ENCODE results near the gene EYA2.

EYA2 gene

DNA sequence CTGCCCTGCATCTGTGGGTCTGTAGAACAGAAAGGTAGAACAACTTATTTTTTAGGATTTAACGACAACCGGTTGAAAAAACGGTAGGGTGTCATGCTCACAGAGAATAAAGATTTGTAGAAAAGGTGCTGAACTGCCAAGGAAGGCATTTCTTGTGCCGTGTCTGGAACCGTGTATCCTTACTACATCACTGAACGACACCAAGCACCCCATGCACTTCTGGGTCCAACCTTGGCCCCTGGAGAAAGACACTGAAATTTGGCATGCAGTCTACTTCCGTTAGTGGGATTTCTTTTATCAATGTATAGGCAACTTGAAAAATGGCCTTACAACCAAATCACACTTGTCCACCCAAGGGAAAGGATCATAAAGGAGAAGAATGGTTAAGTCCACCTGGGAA lies 316.4 kb downstream of the EYA2 start:
- no peak for DNase-seq

DNA sequence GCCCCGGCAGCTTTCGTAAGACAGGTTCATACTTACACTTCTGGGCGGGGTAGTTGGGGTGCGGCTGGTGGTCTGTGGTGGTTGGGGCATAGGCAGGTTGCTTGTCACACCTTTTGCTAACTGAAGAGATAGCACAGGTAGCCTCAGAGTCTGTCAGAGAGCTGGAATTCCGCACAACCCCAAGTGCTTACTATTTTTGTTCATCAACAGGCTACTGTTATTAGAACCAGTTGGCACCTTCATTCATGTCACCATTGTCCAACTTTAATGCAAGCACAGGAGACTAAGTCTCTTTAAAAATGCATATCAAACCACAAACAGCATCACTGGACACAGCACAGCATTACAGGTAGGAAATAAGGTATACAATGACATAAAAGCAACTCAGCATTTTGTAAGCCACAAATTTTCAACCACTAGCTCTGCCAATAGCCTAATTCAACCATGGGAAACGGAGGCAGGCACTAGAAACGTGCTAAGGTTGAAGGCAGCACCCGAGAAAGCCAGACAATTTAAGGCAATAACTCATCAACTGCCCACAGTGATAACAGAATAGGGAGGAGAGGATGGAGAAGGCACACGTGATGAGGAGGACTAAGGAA lies 318.1 kb downstream of the EYA2 start:
- no peak for DNase-seq

DNA sequence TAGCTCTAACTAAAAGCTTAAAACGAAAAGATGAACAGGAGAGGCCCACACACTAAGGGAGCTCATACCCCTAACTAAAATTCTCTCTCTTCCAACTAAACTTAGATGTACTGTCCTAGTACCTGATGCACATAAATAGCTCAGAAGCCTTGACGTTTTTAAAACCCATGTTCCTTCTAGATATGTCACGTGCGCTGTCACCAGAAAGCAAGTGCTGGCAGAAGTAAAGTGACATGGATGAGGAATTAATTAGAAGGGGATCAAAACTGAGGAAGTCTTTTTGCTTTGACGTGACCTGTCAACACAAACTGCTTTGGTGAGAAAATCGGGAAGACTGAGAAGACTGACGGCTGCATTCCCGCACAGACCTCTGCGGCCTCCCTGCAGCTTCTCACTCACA lies 319.3 kb downstream of the EYA2 start:
- DNase-seq, result no peak

DNA sequence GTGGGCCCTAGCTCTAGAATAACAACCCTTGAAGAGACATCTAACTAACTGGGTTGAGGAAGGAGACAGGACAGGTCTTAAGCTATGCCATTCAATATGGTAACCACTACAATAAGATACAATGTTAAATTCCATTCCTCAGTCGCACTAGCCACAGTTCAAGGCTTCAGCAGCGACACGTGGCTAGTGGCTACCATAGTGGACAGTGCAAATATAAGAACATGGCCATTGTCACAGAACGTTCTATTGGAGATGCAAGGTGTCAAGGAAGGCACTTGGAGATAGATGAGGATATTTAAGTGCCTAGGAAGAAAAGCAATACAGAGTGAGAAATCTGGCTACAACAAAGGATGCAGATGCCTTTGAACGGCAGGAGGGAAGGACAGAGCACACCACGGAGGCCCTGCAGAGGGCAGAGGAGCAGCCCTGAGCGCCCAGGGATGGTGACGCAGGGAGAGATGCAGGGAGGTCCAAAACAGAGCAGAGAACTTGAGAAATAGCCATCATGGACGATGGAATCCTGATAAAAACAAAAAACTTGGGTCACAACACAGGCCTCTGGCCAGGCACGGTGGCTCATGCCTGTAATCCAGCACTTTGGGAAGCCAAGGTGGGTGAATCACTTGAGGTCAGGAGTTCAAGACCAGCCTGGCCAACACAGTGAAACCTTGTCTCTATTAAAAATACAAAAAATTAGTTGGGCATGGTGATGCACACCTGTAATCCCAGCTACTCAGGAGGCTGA lies 321.2 kb downstream of the EYA2 start:
- DNase-seq, result no peak

DNA sequence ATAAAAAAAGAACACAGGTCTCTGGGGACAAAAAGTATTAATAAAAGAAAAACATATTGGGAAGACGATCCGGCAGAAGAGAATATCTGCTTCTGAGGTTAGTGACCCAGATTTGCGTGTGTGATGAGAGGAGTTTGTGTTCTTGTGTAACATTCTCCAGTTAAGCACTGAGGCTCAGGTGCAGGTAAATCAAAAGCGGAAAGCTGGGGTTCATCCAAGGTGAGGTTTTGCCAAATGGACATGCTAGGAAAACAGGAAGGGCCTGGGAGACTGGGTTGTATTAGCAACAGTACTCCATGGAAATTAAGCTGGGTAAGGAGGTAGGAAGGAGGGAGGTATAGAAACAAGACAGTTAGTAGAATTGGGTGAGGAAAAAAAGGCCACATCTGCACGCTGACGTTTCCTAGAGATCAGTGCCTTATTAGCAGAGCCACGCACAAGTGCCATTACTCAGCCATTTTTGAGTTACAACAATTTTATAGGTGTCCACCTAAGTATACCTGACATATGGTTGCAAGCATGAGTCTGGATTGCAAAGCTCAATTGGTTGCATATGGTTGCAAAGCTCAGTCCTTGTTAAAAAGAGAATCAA lies 322.3 kb downstream of the EYA2 start:
- DNase-seq, result no peak

DNA sequence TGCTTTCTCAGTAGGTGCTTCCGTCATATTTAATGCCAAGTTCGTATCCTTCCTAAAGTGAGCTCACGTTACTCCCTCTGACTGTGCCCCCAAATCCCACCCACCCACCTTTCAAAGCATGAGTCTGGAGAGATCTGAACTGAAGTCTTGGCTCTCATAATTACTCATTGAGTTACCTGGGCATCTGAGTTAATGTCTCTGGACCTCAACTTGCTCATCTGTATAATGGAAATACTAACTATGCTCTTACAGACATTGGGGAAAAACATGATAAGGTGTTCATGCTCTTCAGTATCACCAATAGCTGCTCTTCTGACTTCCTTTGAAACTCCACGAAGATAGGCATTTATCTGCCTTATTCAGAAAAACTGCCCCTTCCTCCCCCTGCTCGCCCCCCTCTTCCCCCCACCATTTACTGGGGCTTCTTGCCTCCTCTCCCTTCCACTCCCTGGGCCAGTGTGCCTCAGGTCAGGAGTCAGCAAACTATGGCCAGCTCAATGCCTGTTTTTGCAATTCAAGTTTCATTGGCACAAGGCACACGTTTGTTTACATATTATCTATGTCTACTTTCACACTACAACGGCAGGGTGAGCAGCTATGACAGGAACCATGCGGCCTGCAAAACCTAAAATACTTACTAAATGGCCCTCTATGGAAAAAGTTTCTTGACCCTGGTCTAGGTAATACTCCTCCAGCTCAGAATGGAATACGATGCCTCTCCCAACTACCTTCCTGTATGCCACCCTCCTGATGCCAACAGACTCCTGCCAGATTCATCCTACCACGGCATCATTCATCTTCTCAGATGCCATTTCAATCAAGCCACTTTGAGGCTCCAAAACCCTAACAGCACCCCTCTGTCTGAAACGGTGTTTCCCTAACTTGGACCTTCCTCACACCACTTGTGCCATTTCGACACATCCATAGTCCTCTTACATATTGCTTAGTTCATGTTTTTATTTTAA lies 323.1 kb downstream of the EYA2 start:
- no peak for DNase-seq

DNA sequence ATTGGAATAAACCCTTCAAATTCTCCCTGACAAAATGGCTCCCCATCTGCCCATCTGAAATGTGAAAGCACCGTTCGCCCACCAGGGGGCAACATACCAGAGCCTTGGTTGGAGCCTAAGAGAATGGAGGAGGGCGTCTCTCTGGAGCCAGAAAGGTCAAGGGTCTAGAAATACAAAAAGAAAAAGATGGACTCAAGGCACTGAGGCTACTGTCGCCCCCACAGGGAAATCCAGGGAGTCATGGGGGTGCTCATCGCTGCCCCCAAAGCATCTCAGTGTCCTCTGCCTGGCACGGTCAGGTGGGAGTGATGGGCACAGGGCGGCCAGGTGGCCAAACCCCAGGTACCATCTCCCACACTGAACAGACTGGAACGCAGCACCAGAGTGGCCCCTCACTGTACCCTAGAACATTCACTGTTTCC lies 325.5 kb downstream of the EYA2 start:
- peak; percentile 56 for DNase-seq

DNA sequence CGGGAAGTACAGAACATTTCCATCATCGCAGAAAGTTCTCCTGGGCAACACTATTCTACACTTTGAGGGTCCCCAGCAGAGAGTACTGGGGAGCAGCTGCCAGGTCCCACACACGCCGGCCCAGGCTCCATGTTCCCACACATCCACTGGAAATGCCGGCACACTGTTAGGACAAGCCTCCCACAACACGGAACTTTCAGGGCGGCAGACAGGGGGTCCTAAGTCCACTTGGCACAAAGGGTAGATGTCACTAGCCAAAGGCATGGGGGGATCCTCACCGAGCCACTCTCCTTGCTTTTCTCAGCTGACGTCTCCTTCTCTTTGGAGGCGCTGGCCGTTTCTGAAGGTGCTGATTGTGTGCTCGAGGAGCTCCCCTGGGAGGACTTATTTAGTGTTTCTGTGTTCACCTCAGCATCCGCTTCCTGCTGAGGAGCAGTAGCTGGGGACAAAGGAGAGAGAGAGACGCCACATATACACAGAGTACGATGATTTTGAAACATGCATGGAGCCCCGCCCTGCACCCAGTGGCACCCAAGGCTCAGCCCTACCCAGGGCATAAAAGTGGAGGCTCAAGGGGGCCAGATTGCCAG lies 326.5 kb downstream of the EYA2 start:
- no peak for DNase-seq

DNA sequence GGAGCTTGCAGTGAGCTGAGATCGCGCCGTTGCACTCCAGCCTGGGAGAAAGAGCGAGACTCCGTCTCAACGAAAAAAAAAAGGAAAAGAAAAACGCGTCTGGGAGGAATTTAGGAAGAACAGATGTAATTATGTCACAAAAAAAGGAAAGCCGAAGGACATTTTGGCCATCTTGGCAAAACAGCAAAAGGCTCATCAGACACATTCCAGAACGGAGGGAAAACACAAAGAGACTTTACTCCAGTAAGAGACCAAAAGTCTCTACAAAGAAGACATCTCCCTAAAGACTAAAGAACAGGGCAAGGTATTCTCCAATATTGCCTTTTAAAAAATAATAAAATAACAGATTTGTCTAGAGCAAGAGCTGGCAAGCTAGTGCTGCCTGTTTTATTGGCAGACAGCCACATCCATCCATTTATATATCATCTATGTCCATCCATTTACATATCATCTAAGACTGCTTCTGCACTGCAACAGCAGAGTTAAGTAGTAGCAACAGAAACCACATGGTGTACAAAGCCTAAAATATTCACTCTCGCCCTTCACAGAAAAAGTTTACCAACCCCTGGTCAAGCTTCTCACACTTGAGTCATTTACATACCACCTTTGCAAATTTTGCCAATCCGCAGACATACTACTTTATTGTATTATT lies 328.0 kb downstream of the EYA2 start:
- DNase-seq, result no peak

DNA sequence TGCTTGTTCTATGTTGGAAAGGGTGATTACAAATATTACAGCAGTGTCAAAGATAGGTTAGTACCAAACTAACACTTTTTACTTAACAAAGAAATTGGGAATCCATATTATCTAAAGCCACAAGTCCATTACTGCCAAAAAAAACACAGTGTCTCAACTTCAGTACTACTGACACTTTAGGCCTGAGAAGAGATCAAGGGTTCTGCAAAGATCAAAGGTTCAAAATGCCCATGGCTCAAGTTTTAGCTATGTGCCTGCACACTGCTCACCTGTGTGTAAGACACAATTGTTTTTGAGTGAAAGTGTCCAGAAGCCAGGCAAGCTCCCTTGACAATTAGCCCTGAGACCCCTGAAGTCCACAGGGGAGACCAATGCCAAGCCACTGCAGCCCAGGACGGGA lies 329.3 kb downstream of the EYA2 start:
- no peak for DNase-seq

DNA sequence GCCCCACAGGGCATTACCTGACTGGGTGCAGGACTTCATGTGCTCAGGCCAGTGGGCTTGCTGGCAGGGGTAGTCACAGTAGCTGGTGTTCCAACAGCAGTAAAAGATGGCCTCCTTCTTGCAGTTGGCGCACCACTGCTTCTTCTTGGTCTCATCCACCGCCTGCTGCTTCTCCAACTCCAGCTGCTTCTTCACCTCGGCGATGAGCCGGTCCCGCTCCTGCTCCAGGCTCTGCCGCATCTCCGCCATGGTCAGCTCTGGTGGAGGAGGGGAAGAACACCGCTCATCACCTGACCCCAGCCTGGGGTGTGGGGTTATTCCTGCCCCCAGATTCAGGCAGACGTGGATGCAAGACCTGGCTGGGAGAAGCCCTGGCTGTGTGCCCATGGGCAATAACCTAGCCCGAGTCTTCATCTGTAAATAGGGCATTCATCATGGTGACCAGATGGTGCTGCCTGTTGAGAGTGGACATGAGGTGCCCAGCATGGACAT lies 329.7 kb downstream of the EYA2 start:
- no peak for DNase-seq

DNA sequence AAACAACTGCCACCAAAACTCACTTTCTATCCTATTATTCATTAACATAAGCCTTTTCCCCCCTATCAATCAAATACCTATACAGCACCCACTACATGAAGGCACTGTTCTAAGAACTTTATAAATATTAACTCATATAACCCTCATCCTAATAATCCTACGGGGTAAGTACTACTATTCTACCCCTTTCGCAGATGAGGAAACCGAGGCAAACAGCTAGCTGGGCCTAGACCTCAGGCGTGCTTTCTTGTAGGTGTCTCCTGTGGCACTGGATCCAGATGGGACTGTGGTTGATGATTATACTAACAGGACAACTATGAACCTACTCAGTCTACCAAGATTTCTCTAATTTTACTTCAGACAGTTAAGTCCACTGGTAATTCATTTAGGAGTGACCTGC lies 330.2 kb downstream of the EYA2 start:
- DNase-seq, result no peak

DNA sequence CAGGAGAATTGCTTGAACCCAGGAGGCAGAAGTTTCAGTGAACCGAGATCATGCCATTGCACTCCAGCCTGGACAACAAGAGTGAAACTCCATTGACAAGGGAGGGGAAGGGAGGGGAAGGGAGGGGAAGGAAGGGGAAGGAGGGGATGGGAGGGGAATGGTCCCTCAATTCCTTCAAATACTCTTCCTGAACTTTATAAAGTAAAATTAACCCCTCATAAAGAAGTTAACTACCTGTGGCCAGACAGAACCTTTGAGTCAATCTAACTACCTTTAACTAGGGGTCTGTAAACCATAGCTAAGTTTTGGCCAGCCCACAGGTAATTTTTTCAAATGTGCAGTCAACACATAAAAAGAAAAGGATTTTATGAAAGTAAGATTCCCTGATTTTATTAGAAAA lies 330.8 kb downstream of the EYA2 start:
- no peak for DNase-seq

DNA sequence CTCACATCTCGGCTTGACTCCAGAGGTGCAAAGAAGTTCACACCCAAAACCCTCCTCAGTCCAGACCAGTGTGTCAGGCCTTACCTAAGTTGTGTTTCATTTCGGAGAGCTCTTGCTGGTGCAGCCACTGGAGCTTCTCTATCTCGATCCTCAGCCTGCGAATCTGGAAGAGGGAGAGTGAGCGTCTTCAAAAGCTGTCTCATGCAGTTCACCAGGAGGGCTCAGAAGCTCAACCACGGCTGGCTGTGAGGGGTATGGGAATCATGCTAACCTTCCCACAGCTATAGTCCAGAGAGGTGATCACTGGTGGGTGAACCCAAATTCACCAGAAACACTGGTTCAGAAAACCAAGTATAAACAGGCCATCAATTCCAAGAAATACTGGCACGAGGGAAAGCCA lies 332.5 kb downstream of the EYA2 start:
- no peak for DNase-seq

DNA sequence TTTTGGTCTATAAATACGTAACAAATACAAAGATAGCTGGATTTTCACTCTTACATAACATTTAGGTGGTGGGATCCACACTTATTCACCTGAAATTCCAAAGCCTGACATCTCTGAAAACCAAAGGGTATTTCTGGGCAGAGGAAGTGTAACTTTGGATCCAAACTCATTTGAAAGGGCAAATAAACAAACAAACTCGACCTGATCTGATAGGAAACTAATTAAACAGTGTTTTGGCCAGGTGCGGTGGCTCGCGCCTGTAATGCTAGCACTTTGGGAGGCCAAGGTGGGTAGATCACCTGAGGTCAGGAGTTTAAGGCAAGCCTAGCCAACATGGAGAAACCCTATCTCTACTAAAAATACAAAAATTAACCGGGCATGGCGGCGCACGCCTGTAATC lies 332.9 kb downstream of the EYA2 start:
- no peak for DNase-seq

DNA sequence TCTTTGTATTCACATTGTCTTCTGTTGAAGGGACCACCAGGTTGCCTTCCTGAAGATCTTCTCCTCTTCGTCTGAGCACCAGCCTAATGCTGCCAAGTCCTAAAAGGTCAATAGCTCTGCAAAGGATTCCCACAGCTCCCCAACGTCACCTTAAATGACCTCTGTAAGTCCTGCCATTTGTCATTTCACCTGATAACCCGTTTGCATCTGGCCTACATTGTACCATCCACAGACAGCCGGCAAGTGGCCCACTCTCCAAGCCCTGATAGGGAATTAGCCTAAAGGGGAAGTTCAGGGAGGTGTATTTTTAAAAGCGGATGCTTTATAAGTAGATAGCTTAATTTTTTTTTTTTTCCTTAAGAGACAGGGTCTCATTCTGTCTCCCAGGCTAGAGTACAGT lies 334.0 kb downstream of the EYA2 start:
- no peak for DNase-seq

DNA sequence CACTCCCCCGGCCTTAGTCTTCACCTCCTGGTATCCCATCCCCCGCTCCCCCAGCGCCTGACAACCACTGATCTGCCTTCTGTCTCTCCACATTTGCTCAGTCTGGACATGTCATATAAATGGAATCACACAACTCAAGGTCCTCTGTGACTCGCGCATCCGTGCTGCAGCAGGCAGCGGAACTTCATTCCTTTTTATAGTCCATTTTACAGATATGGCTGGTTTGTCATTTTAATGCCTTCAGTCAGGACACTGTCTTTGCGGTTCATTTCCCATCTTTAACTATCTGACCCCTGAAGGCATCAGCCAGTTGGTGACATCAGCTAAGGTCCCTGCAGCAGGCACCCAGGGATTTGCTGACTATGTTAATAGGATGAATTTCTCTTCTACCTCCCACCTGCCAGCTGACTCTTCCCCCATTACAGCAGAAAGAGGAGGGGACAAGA lies 336.2 kb downstream of the EYA2 start:
- no peak for DNase-seq

DNA sequence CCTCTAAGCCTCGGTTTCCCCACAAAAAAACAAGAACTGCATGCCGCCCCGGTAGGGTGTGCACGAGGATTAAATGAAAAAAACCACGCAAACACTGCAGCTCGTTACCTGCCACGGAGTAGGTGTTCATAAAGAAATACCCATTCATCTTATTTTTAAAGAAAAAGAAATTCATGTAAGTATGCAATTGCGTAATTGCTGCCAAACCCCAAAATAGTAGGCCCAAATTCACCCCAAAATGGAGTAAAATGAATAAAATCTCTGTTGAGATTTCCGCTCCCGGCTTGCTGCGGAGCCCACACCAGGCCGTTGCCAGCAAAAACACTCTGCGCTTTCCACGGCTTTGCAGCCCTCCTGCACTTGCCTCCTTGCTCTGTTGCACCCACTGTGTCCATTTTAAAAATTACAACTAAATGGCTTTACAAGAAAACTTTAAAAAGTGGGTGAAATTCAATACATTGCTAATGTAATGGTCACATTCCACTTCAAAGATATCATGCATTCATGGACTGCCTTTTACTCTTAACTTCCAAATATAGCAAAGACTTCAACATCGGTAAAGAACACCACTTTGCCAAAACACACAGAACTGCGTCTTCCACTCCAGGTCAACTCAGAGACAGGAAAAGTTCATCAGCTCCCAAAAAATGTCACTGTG lies 336.9 kb downstream of the EYA2 start:
- DNase-seq, result no peak

DNA sequence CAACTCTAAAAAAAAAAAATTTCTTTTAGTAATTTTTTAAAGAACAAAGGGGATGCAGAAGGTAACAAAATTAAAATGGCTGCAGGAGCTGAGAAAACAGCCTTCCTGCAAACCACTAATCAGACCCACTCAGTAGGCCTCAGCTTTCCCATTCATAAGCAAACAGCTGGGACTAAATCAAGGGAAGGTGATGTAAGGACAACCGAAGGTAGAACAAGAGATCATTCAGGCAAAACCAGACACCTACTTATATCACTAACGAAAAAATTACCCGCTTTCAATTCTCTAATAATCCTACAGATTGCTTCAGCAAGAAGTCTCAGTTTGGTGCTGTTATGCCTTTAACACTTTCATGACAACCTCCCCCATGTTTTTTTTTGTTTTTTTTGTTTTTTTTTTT lies 337.9 kb downstream of the EYA2 start:
- no peak for DNase-seq

DNA sequence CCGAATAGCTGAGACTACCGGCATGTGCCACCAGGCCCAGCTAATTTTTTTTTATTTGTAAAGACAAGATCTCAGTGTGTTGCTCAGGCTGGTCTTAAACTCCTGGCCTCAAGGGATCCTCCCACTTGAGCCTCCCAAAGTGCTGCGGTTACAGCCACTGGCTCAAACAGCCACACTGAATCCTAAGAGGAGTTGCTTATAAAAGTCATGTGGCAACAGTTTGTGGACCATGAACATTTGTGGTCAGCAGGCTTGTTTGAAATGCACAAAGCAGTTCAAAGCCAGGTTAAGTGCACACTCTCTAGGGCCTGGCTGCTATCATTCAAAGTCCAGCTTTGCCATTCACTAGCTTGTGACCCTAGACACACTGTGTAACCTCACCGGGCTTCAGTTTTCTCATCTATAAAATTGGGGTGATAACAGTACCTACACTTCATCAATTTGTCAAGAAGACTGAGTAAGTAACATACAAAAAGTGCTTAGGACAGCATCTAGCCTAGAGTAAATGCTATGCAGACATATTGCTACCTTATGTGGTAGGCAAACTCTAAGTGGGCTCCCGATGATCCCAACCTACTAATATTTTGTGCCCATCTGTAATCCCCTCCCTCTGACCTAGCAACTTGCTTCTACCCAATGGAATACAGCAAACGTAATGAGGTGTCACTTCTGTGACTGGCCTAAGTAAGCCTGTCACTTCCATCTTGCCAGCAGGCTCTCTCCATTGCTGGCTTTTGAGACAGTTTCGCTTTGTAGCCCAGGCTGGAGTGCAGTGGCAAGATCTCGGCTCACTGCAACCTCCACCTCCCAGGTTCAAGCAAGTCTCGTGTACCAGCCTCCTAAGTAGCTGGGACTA lies 338.9 kb downstream of the EYA2 start:
- DNase-seq, result no peak

DNA sequence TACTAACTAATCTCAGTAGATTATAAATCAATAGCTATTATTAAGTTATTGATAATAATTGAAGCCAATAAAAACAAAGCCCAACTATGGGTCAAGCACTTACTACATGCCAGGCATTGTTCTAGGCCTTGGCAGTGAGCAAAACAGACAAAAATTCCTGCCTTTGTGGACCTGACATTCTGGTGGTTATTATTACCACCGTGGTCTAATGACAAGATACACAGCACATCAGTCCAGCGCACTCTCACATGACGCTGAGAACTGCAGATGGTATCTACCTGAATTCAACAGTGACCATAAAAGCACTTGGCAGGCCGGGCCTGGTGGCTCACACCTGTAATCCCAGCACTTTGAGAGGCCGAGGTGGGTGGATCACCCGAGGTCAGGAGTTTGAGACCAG lies 340.5 kb downstream of the EYA2 start:
- no peak for DNase-seq

Measured in activated naive CD4-positive, alpha-beta T cell treated with Interleukin-2 at 50 U/mL for 16 hours (primary cell).